Body of pancreas (tissue), 4 donors: ENCODE measurements around the gene CAMTA1.

Experiments
- POLR2A ChIP-seq, 3 donors: fragments of 450-650 bp; IDR thresholded peaks; one replicate each; pipeline ENCODE4 v1.6.1; 2016; ENCODE audit warnings: antibody characterized with exemption in 3 of 3, mild to moderate bottlenecking in 2 of 3
- TF ChIP-seq, protein P1 (sequence below), 7 experiments: fragments of 450-650 bp in 4 of 7; fragments of 200-600 bp in 3 of 7; sonication (generic) in 3 of 7; IDR thresholded peaks; one replicate each; pipeline ENCODE4 v1.5.1; 2016 to 2019; ENCODE audit warnings: antibody characterized with exemption in 7 of 7

DNA sequence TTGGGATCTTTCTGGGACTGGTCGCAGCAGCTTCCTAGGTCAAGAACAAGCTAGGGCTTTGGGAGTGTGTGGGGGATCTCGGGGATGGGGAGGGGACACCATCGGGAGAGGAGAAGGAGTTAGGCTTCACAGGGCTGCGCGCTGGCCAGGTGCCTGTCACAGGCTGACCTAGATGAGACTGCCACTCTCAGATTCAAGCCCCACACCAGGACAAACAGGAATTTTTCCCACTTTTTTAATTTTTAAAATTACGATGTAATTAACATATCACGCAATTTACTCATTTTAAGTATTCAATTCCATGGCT lies 180.6 kb downstream of the CAMTA1 start:
- TF ChIP-seq, protein P1, sequence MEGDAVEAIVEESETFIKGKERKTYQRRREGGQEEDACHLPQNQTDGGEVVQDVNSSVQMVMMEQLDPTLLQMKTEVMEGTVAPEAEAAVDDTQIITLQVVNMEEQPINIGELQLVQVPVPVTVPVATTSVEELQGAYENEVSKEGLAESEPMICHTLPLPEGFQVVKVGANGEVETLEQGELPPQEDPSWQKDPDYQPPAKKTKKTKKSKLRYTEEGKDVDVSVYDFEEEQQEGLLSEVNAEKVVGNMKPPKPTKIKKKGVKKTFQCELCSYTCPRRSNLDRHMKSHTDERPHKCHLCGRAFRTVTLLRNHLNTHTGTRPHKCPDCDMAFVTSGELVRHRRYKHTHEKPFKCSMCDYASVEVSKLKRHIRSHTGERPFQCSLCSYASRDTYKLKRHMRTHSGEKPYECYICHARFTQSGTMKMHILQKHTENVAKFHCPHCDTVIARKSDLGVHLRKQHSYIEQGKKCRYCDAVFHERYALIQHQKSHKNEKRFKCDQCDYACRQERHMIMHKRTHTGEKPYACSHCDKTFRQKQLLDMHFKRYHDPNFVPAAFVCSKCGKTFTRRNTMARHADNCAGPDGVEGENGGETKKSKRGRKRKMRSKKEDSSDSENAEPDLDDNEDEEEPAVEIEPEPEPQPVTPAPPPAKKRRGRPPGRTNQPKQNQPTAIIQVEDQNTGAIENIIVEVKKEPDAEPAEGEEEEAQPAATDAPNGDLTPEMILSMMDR (IDR thresholded peaks at IDR 0.05), result no peak
- no peak for TF ChIP-seq POLR2A (IDR thresholded peaks at IDR 0.05)
